ENCODE measurements around the gene LRRC51.

DNA sequence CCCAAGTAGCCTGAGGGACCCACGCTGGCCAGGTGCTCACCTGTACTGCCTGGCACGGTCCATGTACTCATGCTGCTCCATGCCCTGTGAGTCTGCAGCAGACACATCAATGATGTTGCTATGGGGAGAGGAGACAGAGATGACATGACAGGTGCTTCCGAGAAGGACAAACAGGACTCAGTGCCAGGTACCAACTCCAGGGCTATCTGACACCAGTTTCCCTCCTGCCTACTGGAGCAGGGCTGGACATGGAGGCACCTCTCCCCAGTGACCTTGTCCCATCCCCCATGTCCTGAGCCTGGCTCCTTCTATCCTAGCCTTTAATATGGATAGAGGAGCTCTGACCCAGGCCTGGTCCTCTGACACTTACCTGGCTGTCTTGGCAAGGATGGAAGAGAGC is 18.1 kb downstream of the LRRC51 start:
- TF ChIP-seq SIN3A (IDR thresholded peaks at IDR 0.05; ENCODE audit: borderline replicate concordance, insufficient read depth, low read length) (no peak), POLR2AphosphoS5 (IDR thresholded peaks at IDR 0.05; ENCODE audit: low read depth, low read length) (no peak), FOXP2 (optimal IDR thresholded peaks at IDR 0.05; ENCODE audit: borderline replicate concordance, extremely low read depth, extremely low read length, insufficient read depth) (no peak), TAF1 (IDR thresholded peaks at IDR 0.05; ENCODE audit: borderline replicate concordance, insufficient read depth, low read length) (no peak)
- TF ChIP-seq, protein P1, sequence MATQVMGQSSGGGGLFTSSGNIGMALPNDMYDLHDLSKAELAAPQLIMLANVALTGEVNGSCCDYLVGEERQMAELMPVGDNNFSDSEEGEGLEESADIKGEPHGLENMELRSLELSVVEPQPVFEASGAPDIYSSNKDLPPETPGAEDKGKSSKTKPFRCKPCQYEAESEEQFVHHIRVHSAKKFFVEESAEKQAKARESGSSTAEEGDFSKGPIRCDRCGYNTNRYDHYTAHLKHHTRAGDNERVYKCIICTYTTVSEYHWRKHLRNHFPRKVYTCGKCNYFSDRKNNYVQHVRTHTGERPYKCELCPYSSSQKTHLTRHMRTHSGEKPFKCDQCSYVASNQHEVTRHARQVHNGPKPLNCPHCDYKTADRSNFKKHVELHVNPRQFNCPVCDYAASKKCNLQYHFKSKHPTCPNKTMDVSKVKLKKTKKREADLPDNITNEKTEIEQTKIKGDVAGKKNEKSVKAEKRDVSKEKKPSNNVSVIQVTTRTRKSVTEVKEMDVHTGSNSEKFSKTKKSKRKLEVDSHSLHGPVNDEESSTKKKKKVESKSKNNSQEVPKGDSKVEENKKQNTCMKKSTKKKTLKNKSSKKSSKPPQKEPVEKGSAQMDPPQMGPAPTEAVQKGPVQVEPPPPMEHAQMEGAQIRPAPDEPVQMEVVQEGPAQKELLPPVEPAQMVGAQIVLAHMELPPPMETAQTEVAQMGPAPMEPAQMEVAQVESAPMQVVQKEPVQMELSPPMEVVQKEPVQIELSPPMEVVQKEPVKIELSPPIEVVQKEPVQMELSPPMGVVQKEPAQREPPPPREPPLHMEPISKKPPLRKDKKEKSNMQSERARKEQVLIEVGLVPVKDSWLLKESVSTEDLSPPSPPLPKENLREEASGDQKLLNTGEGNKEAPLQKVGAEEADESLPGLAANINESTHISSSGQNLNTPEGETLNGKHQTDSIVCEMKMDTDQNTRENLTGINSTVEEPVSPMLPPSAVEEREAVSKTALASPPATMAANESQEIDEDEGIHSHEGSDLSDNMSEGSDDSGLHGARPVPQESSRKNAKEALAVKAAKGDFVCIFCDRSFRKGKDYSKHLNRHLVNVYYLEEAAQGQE (IDR thresholded peaks at IDR 0.05; ENCODE audit: insufficient read depth in 1 of 2, low read depth in 2 of 2, low read length in 2 of 2) = no peak
